B cell (primary cell): ENCODE results near the gene VPS54. TPM values are rescaled to one million over a fixed set of nuclear protein-coding genes. Genes with fewer than 3 reads are reported as not detected.

ENCODE experiments used
- ATAC-seq: fragments of 200-7000 bp; cut with Tn5 transposase; one replicate; pipeline ENCODE4 v1.10.0; 2021; ENCODE audit warnings: low read depth, mild to moderate bottlenecking, moderate number of reproducible peaks, moderate library complexity
- CTCF ChIA-PET: fragments of 350-600 bp; sonication (Branson Sonifier 250); formaldehyde crosslinking; loops from one replicate; lab custom pipeline; 2021; ENCODE audit warnings: antibody characterized with exemption, inconsistent platforms; lab: Charles Lee
- POLR2A ChIA-PET: fragments of 350-600 bp; sonication (Branson Sonifier 250); formaldehyde crosslinking; loops from one replicate; lab custom pipeline; 2021; ENCODE audit warnings: antibody characterized with exemption; lab: Charles Lee
- DNase-seq: peaks from one replicate; pipeline ENCODE4 v3.0.0; 2013
- H2AFZ ChIP-seq: 2 replicates; pipeline ENCODE4 v1.6.1; 2012; ENCODE audit warnings: mild to moderate bottlenecking, low read depth, low read length; ENCODE audit not compliant: insufficient read depth, poor library complexity, severe bottlenecking
- H3K27ac ChIP-seq, 2 donors: 1 replicate in 1 of 2; 2 replicates in 1 of 2; pipeline ENCODE4 v1.5.1; 2012 to 2013; ENCODE audit warnings: low read length in 2 of 2, mild to moderate bottlenecking in 2 of 2, moderate library complexity in 1 of 2
- H3K27me3 ChIP-seq, 4 experiments: fragments of 200-600 bp in 1 of 4; sonication (generic) in 1 of 4; replicated peaks in 1 of 4; 1 replicate in 2 of 4; 2 replicates in 2 of 4; pipeline versions ENCODE4 v1.6.1 to v1.7.0; 2013 to 2016; ENCODE audit warnings: low read length in 3 of 4, mild to moderate bottlenecking in 2 of 4, mixed read lengths in 1 of 4, moderate library complexity in 1 of 4; ENCODE audit not compliant: insufficient read depth in 4 of 4, control insufficient read depth in 3 of 4; ENCODE audit errors: control extremely low read depth in 1 of 4
- H3K36me3 ChIP-seq, 2 experiments: replicated peaks in 1 of 2; 1 replicate in 1 of 2; 2 replicates in 1 of 2; pipeline versions ENCODE4 v1.6.1 to v1.7.1; 2013; ENCODE audit warnings: low read length in 1 of 2; ENCODE audit not compliant: insufficient read depth in 2 of 2, control insufficient read depth in 1 of 2; ENCODE audit errors: control extremely low read depth in 1 of 2, extremely low read depth in 1 of 2
- H3K4me1 ChIP-seq, 2 donors: fragments of 200-600 bp in 1 of 2; sonication (generic) in 1 of 2; 1 replicate in 1 of 2; 2 replicates in 1 of 2; pipeline versions ENCODE4 v1.5.1 to v1.6.1; 2013 to 2017; ENCODE audit warnings: low read length in 2 of 2; ENCODE audit not compliant: control insufficient read depth in 2 of 2, insufficient read depth in 2 of 2
- H3K4me2 ChIP-seq: replicated peaks from 2 replicates; pipeline ENCODE3; 2012; ENCODE audit warnings: mild to moderate bottlenecking, low read depth, low read length; ENCODE audit not compliant: poor library complexity, severe bottlenecking
- H3K4me3 ChIP-seq, 5 experiments: fragments of 200-600 bp in 1 of 5; sonication (generic) in 1 of 5; 1 replicate in 3 of 5; 2 replicates in 2 of 5; pipeline versions ENCODE4 v1.5.1 to v1.7.0; 2011 to 2016; ENCODE audit warnings: low read length in 4 of 5, mild to moderate bottlenecking in 4 of 5, low read depth in 2 of 5, control low read depth in 1 of 5, moderate library complexity in 1 of 5; ENCODE audit not compliant: insufficient read depth in 1 of 5; ENCODE audit errors: control extremely low read depth in 1 of 5, extremely low read depth in 1 of 5
- H3K79me2 ChIP-seq: fragments of 200-600 bp; sonication (generic); one replicate; pipeline ENCODE4 v1.6.0; 2016; ENCODE audit warnings: low read length; ENCODE audit not compliant: control insufficient read depth, insufficient read depth
- H3K9ac ChIP-seq: fragments of 200-600 bp; sonication (generic); 2 replicates; pipeline ENCODE4 v1.6.1; 2017; ENCODE audit warnings: mild to moderate bottlenecking, low read length, moderate library complexity
- H3K9me3 ChIP-seq, 3 donors: one replicate each; pipeline versions ENCODE4 v1.6.1 to v1.7.1; 2013; ENCODE audit warnings: low read length in 2 of 3; ENCODE audit not compliant: control insufficient read depth in 2 of 3, insufficient read depth in 1 of 3; ENCODE audit errors: control extremely low read depth in 1 of 3
- H4K20me1 ChIP-seq: 2 replicates; pipeline ENCODE4 v1.6.0; 2012; ENCODE audit warnings: mild to moderate bottlenecking, low read length; ENCODE audit not compliant: insufficient read depth, control insufficient read depth, poor library complexity, severe bottlenecking
- H3K27ac Mint-ChIP-seq: one replicate; pipeline ENCODE4 v1.8.0; 2021; ENCODE audit warnings: mixed read lengths
- H3K27me3 Mint-ChIP-seq: one replicate; pipeline ENCODE4 v1.8.0; 2021; ENCODE audit warnings: mixed read lengths
- H3K4me1 Mint-ChIP-seq: one replicate; pipeline ENCODE4 v1.8.0; 2021; ENCODE audit warnings: mixed read lengths
- H3K4me3 Mint-ChIP-seq: one replicate; pipeline ENCODE4 v1.8.0; 2021; ENCODE audit warnings: mixed read lengths
- H3K9me3 Mint-ChIP-seq: one replicate; pipeline ENCODE4 v1.8.0; 2022; ENCODE audit warnings: mixed read lengths; ENCODE audit not compliant: insufficient read depth
- CTCF ChIP-seq: fragments of 200-600 bp; IDR thresholded peaks from one replicate; pipeline ENCODE4 v1.8.0; 2022; ENCODE audit warnings: antibody characterized with exemption, mild to moderate bottlenecking
- EZH2 ChIP-seq: IDR thresholded peaks from 2 replicates; pipeline ENCODE4 v1.6.1; 2012; ENCODE audit warnings: borderline replicate concordance, low read depth, mild to moderate bottlenecking, moderate library complexity, low read length; ENCODE audit not compliant: insufficient read depth, poor library complexity, severe bottlenecking
- WGBS: methylation state at CpG from one replicate; pipeline ENCODE4 v1.1.5; 2013; ENCODE audit warnings: missing lambda C conversion rate; ENCODE audit not compliant: insufficient coverage; 5-methylcytosine and 5-hydroxymethylcytosine counted together
- intact Hi-C: fragments of 100-400 bp; cut with micrococcal nuclease; formaldehyde crosslinking; loops from one replicate; pipeline ENCODE4 v1.10.0; 2022
- polyA plus RNA-seq: library from polyadenylated mRNA; depleted of rRNA; stranded (reverse); fragments of >200 nt; gene quantifications from 2 replicates; pipeline ENCODE4 v1.2.3, GENCODE V29; 2012
- total RNA-seq, 2 donors: library from RNA; stranded (reverse); fragments of 120-200 nt in 1 of 2; gene quantifications; 1 replicate in 1 of 2; 2 replicates in 1 of 2; pipeline versions ENCODE4 v1.2.3 to v1.2.4, GENCODE V29; 2013 to 2022

The VPS54 gene
- total and polyA plus RNA-seq, 2 donors (not counting 1 experiment from before 2014, with no cell fraction given), result 6.2 to 13.2 TPM

- no peak overlapping the region for H3K27ac Mint-ChIP-seq
- Histone ChIP-seq H3K4me2 (no peak overlapping the region), H3K27ac (no peak overlapping the region), H2AFZ (no peak overlapping the region), H3K9ac (no peak overlapping the region), H3K4me1 (no peaks in the 10 kb centered on the region), H3K27me3 (no peaks in the 10 kb centered on the region), H3K9me3 (peaks cover 0 to 1% (median 0%) of the 10 kb centered on the region in 3 donors), H3K36me3 (peaks cover 1 to 22% of the 10 kb centered on the region in 2 experiments), H3K79me2 (peaks cover 28% of the 10 kb centered on the region), H3K4me3 (no peak overlapping the region), H4K20me1 (peaks cover 19% of the 10 kb centered on the region)
- H3K4me3 Mint-ChIP-seq, result no peak overlapping the region
- DNase-seq (no peak), ATAC-seq (no peak)
- intact Hi-C loops, result no loop called here
- no peak for TF ChIP-seq CTCF
- no peak for TF ChIP-seq EZH2
- WGBS, result 100% methylated on average over 2 of the region's 6 CpGs
- peaks cover 9% of the 10 kb centered on the region for H3K4me1 Mint-ChIP-seq
- ChIA-PET POLR2A (no interaction called here), CTCF (interaction anchor here (5.7 kb wide), 1 partner anchor 9 kb away, joined by 34 read pairs; no protein-coding TSS in a partner anchor)
- H3K27me3 Mint-ChIP-seq, result no peaks in the 10 kb centered on the region
- no peaks in the 10 kb centered on the region for H3K9me3 Mint-ChIP-seq
Measured at GRCh38 chr2:63872571-63873328, 146.5 kb downstream of the VPS54 start.

GRCh38 chr2:63871864-63872263 is 147.4 kb downstream of the VPS54 start:
- H2AFZ ChIP-seq, result no peak overlapping the region
- POLR2A ChIA-PET, result no interaction called here
- CTCF ChIA-PET, result no interaction called here
- DNase-seq (no peak), ATAC-seq (no peak)
- peaks cover 28% of the 10 kb centered on the region for H3K79me2 ChIP-seq
- Mint-ChIP-seq H3K4me3 (no peak overlapping the region), H3K27me3 (no peaks in the 10 kb centered on the region), H3K4me1 (peaks cover 9% of the 10 kb centered on the region), H3K9me3 (no peaks in the 10 kb centered on the region), H3K27ac (no peak overlapping the region)
- WGBS, result 100% methylated on average over 1 of the region's 4 CpGs
- TF ChIP-seq EZH2, result no peak
- TF ChIP-seq CTCF, result no peak
- intact Hi-C loops, result no loop called here
- H3K27me3 ChIP-seq, result no peaks in the 10 kb centered on the region
- H3K4me3 ChIP-seq, result no peak overlapping the region
- no peaks in the 10 kb centered on the region for H3K4me1 ChIP-seq
- H3K9ac ChIP-seq, result no peak overlapping the region
- peaks cover 0 to 1% (median 0%) of the 10 kb centered on the region in 3 donors for H3K9me3 ChIP-seq
- no peak overlapping the region for H3K4me2 ChIP-seq
- peaks cover 19% of the 10 kb centered on the region for H4K20me1 ChIP-seq
- H3K36me3 ChIP-seq, result peaks cover 1 to 22% of the 10 kb centered on the region in 2 experiments
- no peak overlapping the region for H3K27ac ChIP-seq
